Liver (tissue), 3 donors: ENCODE data around the gene HS6ST3.

Experiments
- RAD21 ChIP-seq, 2 donors: IDR thresholded peaks; 2 replicates each; pipeline ENCODE4 v1.6.1; 2016; ENCODE audit warnings: antibody characterized with exemption in 2 of 2, mild to moderate bottlenecking in 2 of 2
- TF ChIP-seq, protein P1 (sequence below): fragments of 150-350 bp; IDR thresholded peaks from 2 replicates; pipeline ENCODE4 v1.5.1; 2017; ENCODE audit warnings: improper control_type of control experiment, low read depth, low read length; ENCODE audit not compliant: missing input control
- donor health status: healthy.
- donor health status: healthy.

DNA sequence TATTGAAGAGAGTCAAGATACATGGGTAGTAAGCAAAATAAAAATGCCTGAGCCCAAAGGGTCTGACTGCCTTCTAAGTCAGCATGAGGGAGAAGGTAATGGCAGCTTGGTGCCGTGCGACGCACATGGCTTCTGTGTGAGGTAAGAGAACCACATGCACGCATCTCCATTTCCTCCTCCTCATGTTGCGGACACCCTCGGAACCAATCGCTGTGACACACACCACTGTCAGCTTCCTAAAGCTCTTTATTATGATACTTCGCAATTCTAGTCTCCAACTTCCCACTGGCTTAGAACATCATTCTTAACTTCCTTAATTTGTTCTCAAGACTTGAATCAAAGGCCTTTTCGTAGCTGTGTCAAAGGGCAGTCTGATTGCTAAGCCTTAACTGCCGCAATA is 734.2 kb downstream of the HS6ST3 start:
- TF ChIP-seq, protein P1, sequence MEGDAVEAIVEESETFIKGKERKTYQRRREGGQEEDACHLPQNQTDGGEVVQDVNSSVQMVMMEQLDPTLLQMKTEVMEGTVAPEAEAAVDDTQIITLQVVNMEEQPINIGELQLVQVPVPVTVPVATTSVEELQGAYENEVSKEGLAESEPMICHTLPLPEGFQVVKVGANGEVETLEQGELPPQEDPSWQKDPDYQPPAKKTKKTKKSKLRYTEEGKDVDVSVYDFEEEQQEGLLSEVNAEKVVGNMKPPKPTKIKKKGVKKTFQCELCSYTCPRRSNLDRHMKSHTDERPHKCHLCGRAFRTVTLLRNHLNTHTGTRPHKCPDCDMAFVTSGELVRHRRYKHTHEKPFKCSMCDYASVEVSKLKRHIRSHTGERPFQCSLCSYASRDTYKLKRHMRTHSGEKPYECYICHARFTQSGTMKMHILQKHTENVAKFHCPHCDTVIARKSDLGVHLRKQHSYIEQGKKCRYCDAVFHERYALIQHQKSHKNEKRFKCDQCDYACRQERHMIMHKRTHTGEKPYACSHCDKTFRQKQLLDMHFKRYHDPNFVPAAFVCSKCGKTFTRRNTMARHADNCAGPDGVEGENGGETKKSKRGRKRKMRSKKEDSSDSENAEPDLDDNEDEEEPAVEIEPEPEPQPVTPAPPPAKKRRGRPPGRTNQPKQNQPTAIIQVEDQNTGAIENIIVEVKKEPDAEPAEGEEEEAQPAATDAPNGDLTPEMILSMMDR = no peak
- TF ChIP-seq RAD21 (IDR thresholded peaks at IDR 0.05) = no peak
